Measurements from ENCODE around the gene LSP1. TPM values are rescaled to one million over a fixed set of nuclear protein-coding genes. Genes with fewer than 3 reads are reported as not detected.
A peak's percentile ranks its signal among the peaks of the same experiment; 100 is the strongest.

The LSP1 gene
- total and polyA plus RNA-seq, 2 of the 13 experiments (the other 11 are each of a cell fraction or from before 2014, with no cell fraction given) = 0.59 to 1.00 TPM

DNA sequence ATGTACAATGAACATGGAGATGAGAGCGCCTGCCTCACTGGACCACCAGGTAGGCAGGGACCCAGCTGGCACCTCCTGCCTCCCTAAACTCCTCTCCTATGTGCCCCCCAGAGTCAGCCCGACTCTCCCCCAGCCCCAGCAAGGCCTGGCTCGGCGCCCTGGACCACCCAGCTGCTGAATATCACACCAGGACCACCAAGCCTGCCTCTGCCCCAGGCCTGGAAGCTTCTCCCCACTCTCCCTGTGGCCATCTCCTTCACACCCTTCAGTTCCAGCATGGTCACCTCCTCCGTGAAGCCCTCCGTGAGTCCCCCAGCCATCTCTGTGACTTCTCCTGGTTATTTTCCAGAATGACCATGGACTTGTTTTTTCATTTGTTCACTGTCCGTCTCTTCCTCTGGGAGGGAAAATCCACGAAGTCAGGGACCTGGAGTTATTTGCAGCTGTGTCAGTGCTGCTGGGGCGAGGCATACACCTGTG, 6.4 kb upstream of the LSP1 start:
- in situ Hi-C loops (cut with HindIII; ENCODE audit: extremely low pct_ligation_motif_present, low pct_unique_long_range_greater_than_20kb) = no loop called here
- H3K27me3 ChIP-seq (ENCODE audit: control insufficient read depth in 1 of 2, insufficient read depth in 2 of 2, low read length in 2 of 2) = peaks cover 18 to 60% of the 10 kb centered on the region in 2 experiments
- intact Hi-C loops (cut with micrococcal nuclease; ENCODE audit: unreplicated experiment) = no loop called here
- POLR2A ChIA-PET = no interaction called here
- H3K9me3 ChIP-seq (ENCODE audit: low read length) = no peaks in the 10 kb centered on the region
- ATAC-seq (no peak), FAIRE-seq (no peak), DNase-seq (ENCODE audit: low spot score) (no peak)
- H3K79me2 ChIP-seq (ENCODE audit: insufficient read depth, low read length) = no peaks in the 10 kb centered on the region
- 51% methylated on average over 8 of the region's 9 CpGs for WGBS (ENCODE audit: low lambda C conversion rate)
- BruUV-seq (replicated peaks) = no TSS peak
- H3K9ac ChIP-seq (ENCODE audit: insufficient read depth, low read depth, low read length) = no peak overlapping the region
- peaks cover 45% of the 10 kb centered on the region for H3K4me1 ChIP-seq (ENCODE audit: insufficient read depth, low read length)
- no peak overlapping the region for H3K4me3 ChIP-seq (replicated peaks in 1 of 3; ENCODE audit: insufficient read depth in 1 of 3, low read depth in 2 of 3, low read length in 3 of 3)
- no peaks in the 10 kb centered on the region for H4K20me1 ChIP-seq (ENCODE audit: insufficient read depth, low read length)
- H3K36me3 ChIP-seq (replicated peaks in 1 of 2; ENCODE audit: control insufficient read depth in 1 of 2, insufficient read depth in 2 of 2, low read length in 2 of 2) = no peaks in the 10 kb centered on the region
- TF ChIP-seq, protein P1, sequence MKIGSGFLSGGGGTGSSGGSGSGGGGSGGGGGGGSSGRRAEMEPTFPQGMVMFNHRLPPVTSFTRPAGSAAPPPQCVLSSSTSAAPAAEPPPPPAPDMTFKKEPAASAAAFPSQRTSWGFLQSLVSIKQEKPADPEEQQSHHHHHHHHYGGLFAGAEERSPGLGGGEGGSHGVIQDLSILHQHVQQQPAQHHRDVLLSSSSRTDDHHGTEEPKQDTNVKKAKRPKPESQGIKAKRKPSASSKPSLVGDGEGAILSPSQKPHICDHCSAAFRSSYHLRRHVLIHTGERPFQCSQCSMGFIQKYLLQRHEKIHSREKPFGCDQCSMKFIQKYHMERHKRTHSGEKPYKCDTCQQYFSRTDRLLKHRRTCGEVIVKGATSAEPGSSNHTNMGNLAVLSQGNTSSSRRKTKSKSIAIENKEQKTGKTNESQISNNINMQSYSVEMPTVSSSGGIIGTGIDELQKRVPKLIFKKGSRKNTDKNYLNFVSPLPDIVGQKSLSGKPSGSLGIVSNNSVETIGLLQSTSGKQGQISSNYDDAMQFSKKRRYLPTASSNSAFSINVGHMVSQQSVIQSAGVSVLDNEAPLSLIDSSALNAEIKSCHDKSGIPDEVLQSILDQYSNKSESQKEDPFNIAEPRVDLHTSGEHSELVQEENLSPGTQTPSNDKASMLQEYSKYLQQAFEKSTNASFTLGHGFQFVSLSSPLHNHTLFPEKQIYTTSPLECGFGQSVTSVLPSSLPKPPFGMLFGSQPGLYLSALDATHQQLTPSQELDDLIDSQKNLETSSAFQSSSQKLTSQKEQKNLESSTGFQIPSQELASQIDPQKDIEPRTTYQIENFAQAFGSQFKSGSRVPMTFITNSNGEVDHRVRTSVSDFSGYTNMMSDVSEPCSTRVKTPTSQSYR (CRISPR knock-in tag; IDR thresholded peaks at IDR 0.05; ENCODE audit: borderline replicate concordance) = no peak
- TF ChIP-seq ZFP36 (IDR thresholded peaks at IDR 0.05; ENCODE audit: borderline replicate concordance, low read depth, low read length, partially characterized antibody) (peak; percentile 44), NR2F2 (IDR thresholded peaks at IDR 0.05; ENCODE audit: borderline replicate concordance, low read depth) (no peak), ZKSCAN1 (IDR thresholded peaks at IDR 0.05; ENCODE audit: low read length) (no peak), ZNF138 (CRISPR knock-in tag; IDR thresholded peaks at IDR 0.05; ENCODE audit: low read depth) (no peak), E2F2 (CRISPR knock-in tag; IDR thresholded peaks at IDR 0.05; ENCODE audit: borderline replicate concordance) (no peak), ZMYM3 (CRISPR knock-in tag; IDR thresholded peaks at IDR 0.05) (peak; percentile 26; the same call in 1 of the 2 replicates), GTF2F1 (IDR thresholded peaks at IDR 0.05; ENCODE audit: low read length) (no peak), ONECUT2 (CRISPR knock-in tag; IDR thresholded peaks at IDR 0.05) (no peak), TMF1 (CRISPR knock-in tag; IDR thresholded peaks at IDR 0.05; ENCODE audit: low read depth) (no peak), FOXK2 (IDR thresholded peaks at IDR 0.05) (no peak), CEBPB (IDR thresholded peaks at IDR 0.05; ENCODE audit: borderline replicate concordance, low read depth, low read length) (no peak), ATF7 (IDR thresholded peaks at IDR 0.05) (no peak), ATF7 (CRISPR knock-in tag; IDR thresholded peaks at IDR 0.05) (no peak), POGZ (CRISPR knock-in tag; IDR thresholded peaks at IDR 0.05) (no peak)
- TF ChIP-seq, protein P2, sequence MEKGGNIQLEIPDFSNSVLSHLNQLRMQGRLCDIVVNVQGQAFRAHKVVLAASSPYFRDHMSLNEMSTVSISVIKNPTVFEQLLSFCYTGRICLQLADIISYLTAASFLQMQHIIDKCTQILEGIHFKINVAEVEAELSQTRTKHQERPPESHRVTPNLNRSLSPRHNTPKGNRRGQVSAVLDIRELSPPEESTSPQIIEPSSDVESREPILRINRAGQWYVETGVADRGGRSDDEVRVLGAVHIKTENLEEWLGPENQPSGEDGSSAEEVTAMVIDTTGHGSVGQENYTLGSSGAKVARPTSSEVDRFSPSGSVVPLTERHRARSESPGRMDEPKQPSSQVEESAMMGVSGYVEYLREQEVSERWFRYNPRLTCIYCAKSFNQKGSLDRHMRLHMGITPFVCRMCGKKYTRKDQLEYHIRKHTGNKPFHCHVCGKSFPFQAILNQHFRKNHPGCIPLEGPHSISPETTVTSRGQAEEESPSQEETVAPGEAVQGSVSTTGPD (CRISPR knock-in tag; IDR thresholded peaks at IDR 0.05) = no peak
- H3K4me2 ChIP-seq (ENCODE audit: low read depth, low read length) = no peak overlapping the region
- H3K27ac ChIP-seq (ENCODE audit: extremely low read length, insufficient read depth, low read length) = no peak overlapping the region
- no peak overlapping the region for H2AFZ ChIP-seq (ENCODE audit: low read length)
- CTCF ChIA-PET (ENCODE audit: low intra/inter-chr PET ratio, low total read pairs) = no interaction called here

Measured in HepG2 (cell line).